ENCODE data around the gene PTGS1. TPM values are rescaled to one million over a fixed set of nuclear protein-coding genes. Genes with fewer than 3 reads are reported as not detected.

PTGS1 gene
- 3.2 TPM for total RNA-seq

GRCh38 chr9:122370869-122371755 lies at the start of gene PTGS1:
TSS of gene PTGS1 (plus strand) at chr9:122371024. CDS start at chr9:122371085, 61 bp downstream.

Other genes starting within 250 kb of the PTGS1 start
- 28.6 TPM for gene NDUFA8, start 211.2 kb upstream of the PTGS1 start, total RNA-seq
- gene MORN5, start 211.1 kb upstream of the PTGS1 start, total RNA-seq: 1.4 TPM
- 1.9 TPM for gene LHX6, start 142.1 kb upstream of the PTGS1 start, total RNA-seq
- 20.3 TPM for gene RBM18, start 106.2 kb upstream of the PTGS1 start, total RNA-seq
- gene MRRF, start 106.1 kb upstream of the PTGS1 start, total RNA-seq: 35.9 TPM
- gene OR1J1, start 106.9 kb downstream of the PTGS1 start, total RNA-seq: not detected
- not detected for gene OR1J2, start 139.8 kb downstream of the PTGS1 start, total RNA-seq
- not detected for gene OR1J4, start 148.1 kb downstream of the PTGS1 start, total RNA-seq
- not detected for gene OR1N1, start 156.3 kb downstream of the PTGS1 start, total RNA-seq
- not detected for gene OR1N2, start 182.1 kb downstream of the PTGS1 start, total RNA-seq
- not detected for gene OR1L8, start 212.4 kb downstream of the PTGS1 start, total RNA-seq
- gene OR1Q1, start 243.7 kb downstream of the PTGS1 start, total RNA-seq: not detected